ENCODE measurements around the gene RNF126.

- no peak for TF ChIP-seq CTCF (conservative IDR thresholded peaks at IDR 0.05; ENCODE audit: low read depth, low read length)
- TF ChIP-seq EZH2 (IDR thresholded peaks at IDR 0.05; ENCODE audit: borderline replicate concordance, low read depth, low read length, poor library complexity, severe bottlenecking) = no peak
Observed at GRCh38 chr19:621819-622218, 41.2 kb downstream of the RNF126 start.

All from A673 (cell line).